H54 (cell line): ENCODE results near the gene TPK1.
A peak's percentile ranks its signal among the peaks of the same experiment; 100 is the strongest.

Experiments used
- DNase-seq: peaks from one replicate; pipeline ENCODE4 v3.0.0; 2011; ENCODE audit warnings: low spot score, mixed read lengths; ENCODE audit not compliant: insufficient read length
- FAIRE-seq: peaks from 3 replicates; lab custom pipeline; 2011; peaks lifted over from hg19 to GRCh38; lab: Jason Lieb, UNC
- POLR2A ChIP-seq: IDR thresholded peaks from 2 replicates; pipeline ENCODE4 v1.6.1; 2011; ENCODE audit warnings: low read depth, mild to moderate bottlenecking, low read length

TPK1 gene

DNA sequence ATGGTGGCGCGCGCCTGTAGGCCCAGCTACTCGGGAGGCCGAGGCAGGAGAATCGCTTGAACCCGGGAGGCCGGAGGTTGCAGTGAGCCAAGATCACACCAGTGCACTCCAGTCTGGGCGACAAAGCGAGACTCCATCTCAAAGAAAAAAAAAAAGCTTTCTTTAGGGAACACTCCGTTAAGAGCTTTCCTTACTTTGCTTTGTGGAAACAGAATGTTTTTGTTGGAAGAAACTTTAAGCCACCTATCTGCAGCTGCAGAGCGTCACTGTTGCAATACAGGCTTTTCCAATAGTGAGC is 641 bp upstream of the TPK1 start:
- FAIRE-seq (no peak), DNase-seq (no peak)
- TF ChIP-seq POLR2A = no peak

GRCh38 chr7:144835155-144835611 is 670 bp downstream of the TPK1 start:
- FAIRE-seq (no peak), DNase-seq (peak; percentile 8)
- TF ChIP-seq POLR2A = no peak

DNA sequence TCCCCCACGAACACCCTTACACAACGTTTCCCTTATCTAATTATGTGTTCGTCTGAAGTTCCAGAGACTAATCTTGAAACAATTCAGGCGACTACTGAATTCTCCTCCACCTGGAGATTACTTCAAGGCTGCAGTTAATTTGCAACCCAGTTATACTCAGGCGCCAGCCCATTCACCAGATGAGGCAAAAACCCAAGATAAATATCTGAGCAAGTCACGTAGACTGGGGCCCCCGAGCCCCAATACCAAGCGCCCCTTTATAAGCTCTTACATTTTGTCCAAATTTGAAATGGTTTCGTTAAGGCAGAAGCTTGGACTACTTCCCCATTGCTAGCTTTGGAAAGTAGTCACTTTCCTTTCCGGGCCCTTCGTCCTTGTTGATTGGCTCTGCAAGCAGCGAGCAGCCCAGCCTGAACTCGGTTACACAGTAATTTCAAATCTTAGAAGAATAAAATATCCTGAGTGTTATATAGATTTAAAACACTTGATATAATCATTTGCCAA is 1.2 kb downstream of the TPK1 start:
- no peak for FAIRE-seq
- peak; percentile 15 for DNase-seq
- TF ChIP-seq POLR2A = no peak

DNA sequence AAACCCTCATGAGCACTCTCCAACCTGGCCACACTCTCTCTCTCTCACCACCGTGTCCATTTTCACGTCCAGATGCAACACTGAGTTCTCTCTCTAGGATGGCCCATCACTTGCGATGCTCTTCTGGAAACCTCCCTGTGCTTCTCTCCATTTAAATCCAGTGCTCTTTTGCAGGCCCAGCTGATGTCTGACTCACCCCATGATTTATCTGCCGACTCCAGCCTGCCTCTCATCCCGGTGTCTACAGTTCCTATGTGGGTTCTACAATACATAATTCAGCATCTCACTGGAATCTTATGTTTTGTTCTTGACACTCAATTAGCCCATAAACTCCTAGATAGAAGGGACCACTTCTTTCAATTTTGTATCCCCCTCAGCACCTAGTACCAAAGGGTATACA is 5.0 kb downstream of the TPK1 start:
- peak; percentile 91 for FAIRE-seq
- peak; percentile 34 for DNase-seq
- no peak for TF ChIP-seq POLR2A

DNA sequence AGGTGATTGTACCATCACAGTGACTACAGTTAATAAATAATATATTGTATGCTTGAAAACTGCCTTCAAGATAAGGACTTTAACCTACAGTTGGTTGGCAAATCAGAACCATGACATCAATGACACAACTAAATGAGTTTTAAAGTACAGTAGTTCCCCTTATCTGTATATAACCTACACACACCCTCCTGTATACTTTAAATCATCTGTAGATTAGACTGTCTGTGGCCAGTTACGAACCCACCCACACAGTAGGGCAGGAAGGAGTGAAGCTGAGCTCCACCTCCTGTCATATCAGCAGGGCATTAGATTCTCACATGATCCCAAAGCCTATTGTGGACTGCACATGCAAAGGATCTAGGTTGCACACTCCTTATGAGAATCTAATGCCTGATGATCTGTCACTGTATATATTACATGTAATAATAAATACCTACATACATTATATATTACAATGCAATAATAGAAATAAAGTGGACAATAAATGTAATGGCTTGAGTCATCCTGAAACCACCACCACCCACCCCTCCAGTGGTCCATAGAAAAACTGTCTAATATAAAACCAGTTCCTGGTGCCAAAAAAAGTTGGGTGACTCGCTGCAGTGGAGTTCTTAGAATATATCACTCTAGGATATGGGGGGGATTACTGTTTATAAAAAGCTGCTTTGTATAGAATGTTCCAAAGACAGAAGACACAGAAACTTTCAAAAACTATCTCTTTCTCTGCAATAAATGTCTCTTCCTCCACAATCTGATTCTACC is 5.6 kb downstream of the TPK1 start:
- DNase-seq (no peak), FAIRE-seq (no peak)
- no peak for TF ChIP-seq POLR2A

DNA sequence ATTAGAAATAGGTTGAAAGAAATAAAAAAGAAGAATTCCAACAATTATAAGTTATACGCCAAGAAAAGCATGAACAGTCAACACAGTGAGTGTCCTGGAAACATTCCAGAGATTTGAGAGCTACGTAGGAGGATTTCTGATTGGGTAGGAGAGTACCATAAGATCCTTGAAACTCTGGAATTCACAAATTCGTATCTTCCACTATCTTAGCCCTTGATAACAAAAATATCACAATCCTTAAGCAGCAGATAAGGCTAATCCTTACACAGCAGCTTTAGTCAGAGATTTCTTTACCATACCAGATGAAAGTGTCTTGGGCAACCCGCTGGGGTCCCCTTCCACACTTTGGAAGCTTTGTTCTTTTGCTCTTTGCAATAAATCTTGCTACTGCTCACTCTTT is 8.2 kb downstream of the TPK1 start:
- TF ChIP-seq POLR2A = no peak
- DNase-seq (no peak), FAIRE-seq (peak; percentile 30)

- TF ChIP-seq POLR2A = no peak
- peak; percentile 50 for FAIRE-seq
- DNase-seq = no peak
Measured at GRCh38 chr7:144826208-144826607, 9.6 kb downstream of the TPK1 start.

GRCh38 chr7:144824360-144824759 is 11.5 kb downstream of the TPK1 start:
- DNase-seq = peak; percentile 12
- TF ChIP-seq POLR2A = no peak
- FAIRE-seq = peak; percentile 94

GRCh38 chr7:144822223-144822622 is 13.6 kb downstream of the TPK1 start:
- FAIRE-seq (no peak), DNase-seq (no peak)
- TF ChIP-seq POLR2A = no peak

- TF ChIP-seq POLR2A = no peak
- FAIRE-seq = no peak
- no peak for DNase-seq
Measured at GRCh38 chr7:144821067-144821466, 14.8 kb downstream of the TPK1 start.

DNA sequence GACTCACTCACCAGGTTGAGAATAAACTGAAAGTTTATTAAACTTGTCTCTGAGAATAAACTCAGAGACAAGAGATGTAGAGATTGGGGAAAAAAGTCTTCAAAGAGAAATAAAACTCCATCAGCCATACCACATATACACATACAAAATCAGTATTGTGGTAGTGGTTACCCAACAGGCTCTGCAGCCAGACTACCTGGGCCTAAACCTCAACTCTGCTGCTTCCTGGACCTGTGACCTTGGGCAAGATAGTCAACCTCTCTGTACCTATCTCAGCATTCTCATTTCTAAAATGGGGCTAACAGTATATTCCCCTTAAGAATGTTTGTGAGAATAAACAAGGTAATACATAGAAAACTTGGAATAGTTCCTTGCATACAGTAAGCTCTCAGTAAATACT is 15.3 kb downstream of the TPK1 start:
- DNase-seq = no peak
- TF ChIP-seq POLR2A = no peak
- FAIRE-seq = no peak

- DNase-seq (no peak), FAIRE-seq (no peak)
- TF ChIP-seq POLR2A = no peak
Measured at GRCh38 chr7:144819566-144819965, 16.3 kb downstream of the TPK1 start.

GRCh38 chr7:144818511-144818910 is 17.3 kb downstream of the TPK1 start:
- FAIRE-seq (no peak), DNase-seq (no peak)
- no peak for TF ChIP-seq POLR2A

DNA sequence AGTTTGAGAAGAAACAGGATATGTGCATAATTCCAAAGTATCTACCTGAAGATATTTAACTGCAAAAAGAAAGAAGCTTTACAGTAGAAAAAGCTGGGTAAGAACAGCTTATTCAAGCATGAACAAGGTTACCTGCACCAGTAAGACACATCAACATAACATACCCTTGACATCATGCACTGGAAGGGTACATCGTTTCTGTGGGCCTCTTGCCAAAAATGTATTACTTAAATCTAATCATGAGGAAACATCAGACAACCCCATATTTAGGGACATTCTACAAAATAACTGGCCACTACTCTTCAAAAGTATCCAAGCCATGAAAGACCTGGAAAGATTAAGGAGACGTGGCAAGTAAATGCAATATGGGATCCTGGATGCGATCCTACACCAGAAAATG is 18.9 kb downstream of the TPK1 start:
- FAIRE-seq (no peak), DNase-seq (no peak)
- TF ChIP-seq POLR2A = no peak

DNA sequence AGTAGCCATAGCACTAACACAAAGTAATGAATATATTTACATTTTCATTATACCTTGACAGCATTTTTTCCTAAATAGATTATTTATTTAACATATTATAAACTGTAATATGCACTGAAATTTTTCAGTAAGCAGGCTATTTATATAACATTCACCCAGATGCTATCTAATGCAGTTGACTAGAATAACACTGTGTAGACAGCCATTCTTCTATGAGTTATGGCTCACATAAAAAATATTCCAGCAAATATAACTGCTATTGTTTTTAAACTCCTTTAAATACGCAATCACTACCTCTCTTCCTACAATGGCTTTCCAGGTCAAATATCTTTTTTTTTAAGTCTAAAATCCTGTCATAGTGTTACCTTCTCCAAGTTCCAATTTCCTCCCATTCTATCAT is 21.6 kb downstream of the TPK1 start:
- FAIRE-seq (no peak), DNase-seq (no peak)
- no peak for TF ChIP-seq POLR2A
